Sigmoid colon (tissue), 7 donors: ENCODE measurements around the gene DCHS2. TPM values are rescaled to one million over a fixed set of nuclear protein-coding genes. Genes with fewer than 3 reads are reported as not detected.

Experiments
- DNase-seq: peaks from one replicate; pipeline ENCODE4 v3.0.0-alpha.2; 2019
- H3K27ac ChIP-seq, 4 donors: fragments of 200-600 bp; sonication (generic); one replicate each; pipeline ENCODE4 v1.5.1; 2016 to 2019; ENCODE audit warnings: mild to moderate bottlenecking in 1 of 4
- H3K27me3 ChIP-seq, 3 donors: fragments of 200-600 bp; sonication (generic); one replicate each; pipeline ENCODE4 v1.5.1; 2019; ENCODE audit warnings: mild to moderate bottlenecking in 1 of 3
- H3K36me3 ChIP-seq, 4 donors: fragments of 200-600 bp; sonication (generic); one replicate each; pipeline ENCODE4 v1.5.1; 2016 to 2019
- H3K4me1 ChIP-seq, 4 donors: fragments of 200-600 bp; sonication (generic); one replicate each; pipeline ENCODE4 v1.5.1; 2017 to 2019
- H3K4me3 ChIP-seq, 4 donors: fragments of 200-600 bp; sonication (generic); one replicate each; pipeline ENCODE4 v1.5.1; 2017 to 2019; ENCODE audit warnings: mild to moderate bottlenecking in 2 of 4, moderate library complexity in 1 of 4
- H3K9me3 ChIP-seq, 4 donors: fragments of 200-600 bp in 3 of 4; sonication (generic) in 3 of 4; one replicate each; pipeline versions ENCODE4 v1.5.1 to v1.6.1; 2013 to 2019
- CTCF ChIP-seq, 4 experiments: fragments of 450-650 bp in 3 of 4; fragments of 200-600 bp in 1 of 4; IDR thresholded peaks; one replicate each; pipeline ENCODE4 v1.5.1; 2016 to 2019; ENCODE audit warnings: antibody characterized with exemption in 4 of 4, mild to moderate bottlenecking in 3 of 4, moderate library complexity in 2 of 4
- EP300 ChIP-seq, 4 donors: sonication (generic); formaldehyde crosslinking; IDR thresholded peaks; one replicate each; pipeline ENCODE4 v1.6.1; 2017; ENCODE audit warnings: antibody characterized with exemption in 4 of 4
- POLR2A ChIP-seq, 2 donors: fragments of 450-650 bp; IDR thresholded peaks; one replicate each; pipeline ENCODE4 v1.6.1; 2016; ENCODE audit warnings: antibody characterized with exemption in 2 of 2, mild to moderate bottlenecking in 2 of 2, moderate library complexity in 2 of 2
- POLR2AphosphoS5 ChIP-seq, 4 donors: sonication (generic); formaldehyde crosslinking; IDR thresholded peaks; one replicate each; pipeline ENCODE4 v1.6.1; 2017; ENCODE audit warnings: antibody characterized with exemption in 4 of 4
- WGBS, 2 donors: extraction: QIAGEN DNeasy Blood & Tissue Kit; methylation state at CpG; one replicate each; pipeline ENCODE4 v1.1.7; 2013; 5-methylcytosine and 5-hydroxymethylcytosine counted together
- intact Hi-C: fragments of 100-400 bp; cut with DNase I; formaldehyde crosslinking; loops from one replicate; pipeline ENCODE4 v1.15.1; 2023
- polyA plus RNA-seq, 3 donors: library from polyadenylated mRNA; stranded (reverse); fragments of 200-250 nt; gene quantifications; one replicate each; pipeline ENCODE4 v1.2.3, GENCODE V29; 2013
- total RNA-seq, 4 donors: library from RNA; depleted of rRNA; stranded (reverse); fragments of >200 nt; gene quantifications; one replicate each; pipeline ENCODE4 v1.1.0, GENCODE V29; 2016
- donor health status: healthy with polysubstance abuse.
- donor health status: Bipolar disorder and iron deficiency.
- donor health status: healthy.

The DCHS2 gene
- total and polyA plus RNA-seq, 7 donors, result under 0.01 to 24.1 (median 13.6) TPM

- peak overlapping the region in 3 of 4 donors; percentile 60 to 77 (median 76) for H3K27ac ChIP-seq
- intact Hi-C loops, result loop anchor here (2.0 to 5.0 kb wide), 2 partner anchors 74 to 93 kb away; no protein-coding TSS in a partner anchor
- peaks cover 0 to 36% (median 19%) of the 10 kb centered on the region in 4 donors for H3K4me1 ChIP-seq
- no peaks in the 10 kb centered on the region for H3K36me3 ChIP-seq
- TF ChIP-seq POLR2A (IDR thresholded peaks at IDR 0.05) (no peak), POLR2AphosphoS5 (IDR thresholded peaks at IDR 0.05) (no peak), EP300 (IDR thresholded peaks at IDR 0.05) (no peak), CTCF (IDR thresholded peaks at IDR 0.05) (no peak)
- peaks cover 0 to 10% (median 0%) of the 10 kb centered on the region in 3 donors for H3K27me3 ChIP-seq
- H3K9me3 ChIP-seq, result no peaks in the 10 kb centered on the region
- H3K4me3 ChIP-seq, result peak overlapping the region; percentile 46 to 57 (median 52)
- 4 to 9% methylated on average over 76 of the region's 76 CpGs for WGBS, 2 donors
- peak; percentile 68 for DNase-seq
Observed at GRCh38 chr4:154490583-154491340, 837 bp downstream of the DCHS2 start.

GRCh38 chr4:154490234-154490582 is 1.4 kb downstream of the DCHS2 start:
- H3K27ac ChIP-seq, result peak overlapping the region in 1 of 4 donors; percentile 76
- DNase-seq, result no peak
- H3K4me1 ChIP-seq, result peaks cover 0 to 36% (median 19%) of the 10 kb centered on the region in 4 donors
- intact Hi-C loops, result loop anchor here (2.0 to 5.0 kb wide), 2 partner anchors 73 to 93 kb away; no protein-coding TSS in a partner anchor
- peak overlapping the region; percentile 46 to 57 (median 52) for H3K4me3 ChIP-seq
- no peaks in the 10 kb centered on the region for H3K36me3 ChIP-seq
- TF ChIP-seq CTCF (IDR thresholded peaks at IDR 0.05) (no peak), EP300 (IDR thresholded peaks at IDR 0.05) (no peak), POLR2A (IDR thresholded peaks at IDR 0.05) (no peak), POLR2AphosphoS5 (IDR thresholded peaks at IDR 0.05) (no peak)
- peaks cover 0 to 10% (median 0%) of the 10 kb centered on the region in 3 donors for H3K27me3 ChIP-seq
- no peaks in the 10 kb centered on the region for H3K9me3 ChIP-seq
- 5 to 14% methylated on average over 55 of the region's 55 CpGs for WGBS, 2 donors

- WGBS, 2 donors, result 48 to 64% methylated on average over 56 of the region's 56 CpGs
- intact Hi-C loops, result loop anchor here (2.0 to 5.0 kb wide), 2 partner anchors 73 to 92 kb away; no protein-coding TSS in a partner anchor
- Histone ChIP-seq H3K4me1 (peaks cover 0 to 36% (median 19%) of the 10 kb centered on the region in 4 donors), H3K4me3 (peak overlapping the region; percentile 46 to 57 (median 52)), H3K36me3 (no peaks in the 10 kb centered on the region), H3K27ac (no peak overlapping the region), H3K27me3 (peaks cover 0 to 10% (median 0%) of the 10 kb centered on the region in 3 donors), H3K9me3 (no peaks in the 10 kb centered on the region)
- no peak for DNase-seq
- no peak for TF ChIP-seq POLR2AphosphoS5 (IDR thresholded peaks at IDR 0.05)
Observed at GRCh38 chr4:154489558-154490233, 1.9 kb downstream of the DCHS2 start.

- H3K27ac ChIP-seq, result no peak overlapping the region
- no peak overlapping the region for H3K4me3 ChIP-seq
- TF ChIP-seq EP300 (IDR thresholded peaks at IDR 0.05), result no peak
- no peak for TF ChIP-seq POLR2AphosphoS5 (IDR thresholded peaks at IDR 0.05)
- TF ChIP-seq CTCF (IDR thresholded peaks at IDR 0.05), result no peak
- no peak for TF ChIP-seq POLR2A (IDR thresholded peaks at IDR 0.05)
- H3K4me1 ChIP-seq, result peaks cover 0 to 34% (median 19%) of the 10 kb centered on the region in 4 donors
- no peaks in the 10 kb centered on the region for H3K36me3 ChIP-seq
- no peaks in the 10 kb centered on the region for H3K9me3 ChIP-seq
- intact Hi-C loops, result no loop called here
- DNase-seq, result no peak
- H3K27me3 ChIP-seq, result peaks cover 0 to 10% (median 0%) of the 10 kb centered on the region in 3 donors
- 87 to 88% methylated on average over 4 of the region's 4 CpGs for WGBS, 2 donors
Observed at GRCh38 chr4:154487145-154487544, 4.5 kb downstream of the DCHS2 start.
